PFSK-1 (cell line): ENCODE measurements around the gene RASA3.

Source experiments
- FOXP2 ChIP-seq: optimal IDR thresholded peaks from 2 replicates; pipeline ENCODE3; 2011; ENCODE audit warnings: borderline replicate concordance, control low read depth, inconsistent platforms; ENCODE audit not compliant: insufficient read depth; ENCODE audit errors: extremely low read length, extremely low read depth
- POLR2AphosphoS5 ChIP-seq: IDR thresholded peaks from 2 replicates; pipeline ENCODE4 v1.6.1; 2012; ENCODE audit warnings: low read depth, mild to moderate bottlenecking, control low read depth, low read length, moderate library complexity
- SIN3A ChIP-seq: IDR thresholded peaks from 2 replicates; pipeline ENCODE4 v1.6.1; 2012; ENCODE audit warnings: mild to moderate bottlenecking, low read length, moderate library complexity, borderline replicate concordance; ENCODE audit not compliant: insufficient read depth
- TAF1 ChIP-seq: IDR thresholded peaks from 2 replicates; pipeline ENCODE4 v1.6.1; 2012; ENCODE audit warnings: low read length, control low read depth, borderline replicate concordance; ENCODE audit not compliant: insufficient read depth
- TF ChIP-seq, protein P1 (sequence below), 2 experiments: IDR thresholded peaks; 2 replicates each; pipeline versions ENCODE4 v1.6.1 to v1.8.0; 2011 to 2012; ENCODE audit warnings: low read depth in 2 of 2, low read length in 2 of 2, control low read depth in 1 of 2, inconsistent platforms in 1 of 2, mild to moderate bottlenecking in 1 of 2, moderate library complexity in 1 of 2; ENCODE audit not compliant: insufficient read depth in 1 of 2

Gene RASA3

GRCh38 chr13:114032126-114032799, 100.2 kb downstream of the RASA3 start:
- no peak for TF ChIP-seq SIN3A
- TF ChIP-seq POLR2AphosphoS5: no peak
- TF ChIP-seq, protein P1, sequence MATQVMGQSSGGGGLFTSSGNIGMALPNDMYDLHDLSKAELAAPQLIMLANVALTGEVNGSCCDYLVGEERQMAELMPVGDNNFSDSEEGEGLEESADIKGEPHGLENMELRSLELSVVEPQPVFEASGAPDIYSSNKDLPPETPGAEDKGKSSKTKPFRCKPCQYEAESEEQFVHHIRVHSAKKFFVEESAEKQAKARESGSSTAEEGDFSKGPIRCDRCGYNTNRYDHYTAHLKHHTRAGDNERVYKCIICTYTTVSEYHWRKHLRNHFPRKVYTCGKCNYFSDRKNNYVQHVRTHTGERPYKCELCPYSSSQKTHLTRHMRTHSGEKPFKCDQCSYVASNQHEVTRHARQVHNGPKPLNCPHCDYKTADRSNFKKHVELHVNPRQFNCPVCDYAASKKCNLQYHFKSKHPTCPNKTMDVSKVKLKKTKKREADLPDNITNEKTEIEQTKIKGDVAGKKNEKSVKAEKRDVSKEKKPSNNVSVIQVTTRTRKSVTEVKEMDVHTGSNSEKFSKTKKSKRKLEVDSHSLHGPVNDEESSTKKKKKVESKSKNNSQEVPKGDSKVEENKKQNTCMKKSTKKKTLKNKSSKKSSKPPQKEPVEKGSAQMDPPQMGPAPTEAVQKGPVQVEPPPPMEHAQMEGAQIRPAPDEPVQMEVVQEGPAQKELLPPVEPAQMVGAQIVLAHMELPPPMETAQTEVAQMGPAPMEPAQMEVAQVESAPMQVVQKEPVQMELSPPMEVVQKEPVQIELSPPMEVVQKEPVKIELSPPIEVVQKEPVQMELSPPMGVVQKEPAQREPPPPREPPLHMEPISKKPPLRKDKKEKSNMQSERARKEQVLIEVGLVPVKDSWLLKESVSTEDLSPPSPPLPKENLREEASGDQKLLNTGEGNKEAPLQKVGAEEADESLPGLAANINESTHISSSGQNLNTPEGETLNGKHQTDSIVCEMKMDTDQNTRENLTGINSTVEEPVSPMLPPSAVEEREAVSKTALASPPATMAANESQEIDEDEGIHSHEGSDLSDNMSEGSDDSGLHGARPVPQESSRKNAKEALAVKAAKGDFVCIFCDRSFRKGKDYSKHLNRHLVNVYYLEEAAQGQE (IDR thresholded peaks at IDR 0.05; ENCODE audit: insufficient read depth in 1 of 2, low read depth in 2 of 2, low read length in 2 of 2): no peak
- no peak for TF ChIP-seq FOXP2
- no peak for TF ChIP-seq TAF1

DNA sequence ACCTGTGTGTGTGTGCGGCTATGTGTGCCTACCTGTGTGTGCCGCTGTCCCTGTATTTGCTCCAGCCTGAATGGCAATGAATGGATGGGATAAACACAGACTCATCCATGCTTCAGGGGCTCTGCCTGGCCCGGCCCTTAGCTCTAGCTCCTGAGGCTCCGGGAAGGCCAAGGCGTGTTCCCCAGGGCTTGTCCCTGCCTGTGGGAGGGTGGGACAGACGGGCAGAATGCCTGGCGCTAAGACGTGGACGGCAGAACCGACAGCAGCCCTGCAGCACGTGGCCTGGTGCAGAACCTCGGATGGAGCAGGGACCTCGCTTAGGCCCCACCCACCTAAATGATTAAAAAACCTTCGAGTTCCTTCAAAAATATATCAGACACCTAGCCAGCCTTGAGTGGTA, 100.8 kb downstream of the RASA3 start:
- TF ChIP-seq SIN3A: no peak
- TF ChIP-seq FOXP2: no peak
- TF ChIP-seq, protein P1 (IDR thresholded peaks at IDR 0.05; ENCODE audit: insufficient read depth in 1 of 2, low read depth in 2 of 2, low read length in 2 of 2): no peak
- no peak for TF ChIP-seq TAF1
- no peak for TF ChIP-seq POLR2AphosphoS5

GRCh38 chr13:114030666-114031610, 101.5 kb downstream of the RASA3 start:
- TF ChIP-seq FOXP2 (no peak), SIN3A (no peak), POLR2AphosphoS5 (no peak), TAF1 (no peak)
- TF ChIP-seq, protein P1 (IDR thresholded peaks at IDR 0.05; ENCODE audit: insufficient read depth in 1 of 2, low read depth in 2 of 2, low read length in 2 of 2): no peak

- TF ChIP-seq POLR2AphosphoS5 (no peak), TAF1 (no peak), SIN3A (no peak), FOXP2 (no peak)
- TF ChIP-seq, protein P1 (IDR thresholded peaks at IDR 0.05; ENCODE audit: insufficient read depth in 1 of 2, low read depth in 2 of 2, low read length in 2 of 2): no peak
Measured at GRCh38 chr13:114029866-114030625, 102.4 kb downstream of the RASA3 start.
